Left lung (tissue), 10 donors: Measurements from ENCODE around the gene NBPF15. TPM values are rescaled to one million over a fixed set of nuclear protein-coding genes. Genes with fewer than 3 reads are reported as not detected.
"Not testable (repeated sequence)": the region's sequence is repeated elsewhere in the genome, so short reads cannot be mapped to it uniquely, and the experiment has no call there.

Source experiments
- ATAC-seq: fragments of 200-7000 bp; cut with Tn5 transposase; one replicate; pipeline ENCODE4 v1.9.1; 2020; ENCODE audit warnings: moderate library complexity
- DNase-seq, 4 donors: peaks; one replicate each; pipeline ENCODE4 v3.0.0-alpha.2; 2013 to 2020
- H3K27ac ChIP-seq, 2 donors: fragments of 200-600 bp; sonication (generic) in 1 of 2; one replicate each; pipeline versions ENCODE4 v1.5.0 to v1.8.0; 2020 to 2021
- H3K27me3 ChIP-seq, 2 donors: fragments of 200-600 bp; sonication (generic) in 1 of 2; one replicate each; pipeline versions ENCODE4 v1.5.0 to v1.8.0; 2020 to 2021
- H3K36me3 ChIP-seq, 2 donors: fragments of 200-600 bp; sonication (generic) in 1 of 2; one replicate each; pipeline versions ENCODE4 v1.5.0 to v1.8.0; 2020 to 2021
- H3K4me1 ChIP-seq, 2 donors: fragments of 200-600 bp; one replicate each; pipeline ENCODE4 v1.8.0; 2021
- H3K4me3 ChIP-seq, 2 donors: fragments of 200-600 bp; sonication (generic) in 1 of 2; one replicate each; pipeline versions ENCODE4 v1.5.0 to v1.8.0; 2020 to 2021; ENCODE audit warnings: mild to moderate bottlenecking in 1 of 2
- H3K9me3 ChIP-seq, 2 donors: fragments of 200-600 bp; sonication (generic) in 1 of 2; one replicate each; pipeline versions ENCODE4 v1.5.0 to v1.8.0; 2020 to 2021
- intact Hi-C, 2 donors: fragments of 100-400 bp; cut with DNase I; formaldehyde crosslinking; loops; one replicate each; pipeline versions ENCODE4 v1.11.2 to v1.14.2; 2022
- polyA plus RNA-seq, 6 donors: library from polyadenylated mRNA; unstranded; fragments of 120-200 nt; gene quantifications; one replicate each; pipeline ENCODE4 v1.2.1, GENCODE V29; 2013; ENCODE audit not compliant: insufficient read length in 6 of 6
- total RNA-seq, 2 donors: library from RNA; stranded (reverse); fragmentation: NEBNext Ultra II Directional; extraction: Animal tissue kit (Norgen Biotek cat#: 25700); gene quantifications; one replicate each; pipeline ENCODE4 v1.2.1, GENCODE V29; 2021
- donor health status: DM: no; HTN: yes; CAD: no.
- donor health status: DM: no; HTN: no; CAD: no.

NBPF15 gene
- total and polyA plus RNA-seq, 8 donors = 34.0 to 107 (median 94.9) TPM

DNA sequence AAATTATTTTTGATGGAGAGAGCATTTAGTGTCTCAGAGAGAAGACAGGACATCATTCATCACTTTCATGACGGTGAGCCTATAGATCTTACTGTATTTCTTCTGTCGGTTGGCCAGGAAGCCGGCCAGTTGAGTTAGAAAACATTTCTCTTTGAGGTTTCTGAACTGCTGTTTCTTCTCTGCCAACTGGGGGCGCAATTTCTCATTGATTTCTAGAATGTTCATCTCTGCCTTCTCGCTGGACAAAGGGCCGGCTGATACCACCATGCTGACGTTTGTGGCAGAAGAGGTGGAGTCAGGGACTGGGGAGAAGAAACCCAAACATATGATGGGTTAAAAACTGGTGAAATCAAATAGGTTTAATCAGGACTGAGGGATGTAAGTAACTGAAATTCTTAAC is 21.7 kb downstream of the NBPF15 start:
- H3K36me3 ChIP-seq, H3K27ac ChIP-seq, intact Hi-C loops, H3K9me3 ChIP-seq, DNase-seq, ATAC-seq, H3K27me3 ChIP-seq, H3K4me3 ChIP-seq, H3K4me1 ChIP-seq: not testable (repeated sequence)

DNA sequence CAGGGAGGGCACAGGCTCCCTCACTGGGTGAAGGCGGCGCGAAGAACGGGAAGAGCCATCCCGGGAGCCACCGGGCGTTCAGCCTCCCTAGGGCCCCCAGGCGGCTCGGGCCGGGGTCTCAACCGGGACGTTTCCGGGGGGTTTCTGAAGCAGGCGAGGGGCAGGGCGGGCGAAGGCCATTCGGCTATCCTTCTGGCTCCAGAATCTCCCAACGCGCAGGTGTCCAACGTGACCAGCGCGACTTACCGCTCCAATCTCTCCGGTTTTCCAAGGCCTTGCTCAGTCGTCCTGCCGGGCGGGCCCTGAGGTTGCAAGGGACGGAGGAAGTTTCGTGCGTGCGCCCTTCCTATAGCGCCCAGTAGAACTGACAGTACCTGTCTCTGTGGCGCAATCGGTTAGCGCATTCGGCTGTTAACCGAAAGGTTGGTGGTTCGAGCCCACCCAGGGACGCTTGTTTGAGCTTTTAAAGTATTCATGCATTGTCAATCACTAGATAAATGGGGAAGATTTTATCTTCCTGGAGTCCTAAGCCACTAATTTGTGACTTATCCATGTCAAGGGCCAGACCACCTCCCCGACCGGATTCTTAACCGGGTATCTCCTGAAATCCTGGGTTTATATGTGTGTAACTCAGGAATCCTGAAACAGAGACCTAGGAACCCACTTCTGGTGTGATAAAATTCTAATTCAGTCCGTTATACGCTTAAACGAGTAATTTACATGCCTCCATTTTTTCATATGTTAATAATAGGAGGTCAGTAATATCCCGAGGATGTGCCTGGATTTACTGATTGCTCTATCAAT is 42.4 kb downstream of the NBPF15 start:
- Histone ChIP-seq H3K27ac (peak overlapping the region; percentile 13 to 66), H3K4me3 (peak overlapping the region; percentile 15 to 39)
- H3K36me3 ChIP-seq, intact Hi-C loops, H3K4me1 ChIP-seq, ATAC-seq, H3K27me3 ChIP-seq, H3K9me3 ChIP-seq: not testable (repeated sequence)
- peak; percentile 14 to 82 (median 30) for DNase-seq

DNA sequence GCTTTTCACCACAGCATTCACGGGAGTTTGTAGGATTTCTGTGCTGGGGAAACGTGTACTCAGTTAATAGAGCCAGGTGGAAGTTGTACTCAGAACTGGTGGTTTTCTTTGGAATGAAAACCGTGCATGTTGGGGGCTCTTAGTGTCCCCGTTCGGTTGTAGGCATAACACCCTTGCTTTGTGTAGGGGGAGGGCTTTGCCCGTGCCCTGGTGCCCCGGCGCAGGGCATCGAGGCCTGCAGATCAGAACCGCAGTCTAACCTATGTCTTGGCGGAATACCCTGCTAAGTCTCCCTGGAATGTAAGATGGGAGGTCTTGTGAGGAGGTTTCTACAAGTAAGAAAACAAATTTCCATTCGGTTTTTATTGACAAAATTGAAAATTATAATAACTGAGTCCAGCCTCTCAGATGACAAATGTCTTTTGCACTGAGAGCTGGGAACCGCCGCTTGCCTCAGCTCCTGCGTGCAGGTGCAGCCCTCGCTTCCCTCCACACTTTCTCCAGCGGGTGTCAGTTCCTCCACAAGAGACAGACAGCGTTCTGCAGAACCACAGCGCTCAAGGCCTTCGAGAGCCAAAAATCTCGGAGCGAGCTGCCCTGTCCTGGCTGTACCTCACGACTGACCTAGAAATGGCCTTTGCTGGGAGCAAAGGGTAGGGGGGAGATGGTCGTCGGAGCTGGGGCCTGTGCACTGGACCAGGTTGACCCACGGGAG is 47.9 kb downstream of the NBPF15 start:
- peak overlapping the region; percentile 84 to 86 for H3K27ac ChIP-seq
- H3K4me1 ChIP-seq, H3K36me3 ChIP-seq, DNase-seq, H3K27me3 ChIP-seq, intact Hi-C loops, H3K9me3 ChIP-seq: not testable (repeated sequence)
- H3K4me3 ChIP-seq = peak overlapping the region; percentile 36 to 41
- peak; percentile 51 for ATAC-seq

DNA sequence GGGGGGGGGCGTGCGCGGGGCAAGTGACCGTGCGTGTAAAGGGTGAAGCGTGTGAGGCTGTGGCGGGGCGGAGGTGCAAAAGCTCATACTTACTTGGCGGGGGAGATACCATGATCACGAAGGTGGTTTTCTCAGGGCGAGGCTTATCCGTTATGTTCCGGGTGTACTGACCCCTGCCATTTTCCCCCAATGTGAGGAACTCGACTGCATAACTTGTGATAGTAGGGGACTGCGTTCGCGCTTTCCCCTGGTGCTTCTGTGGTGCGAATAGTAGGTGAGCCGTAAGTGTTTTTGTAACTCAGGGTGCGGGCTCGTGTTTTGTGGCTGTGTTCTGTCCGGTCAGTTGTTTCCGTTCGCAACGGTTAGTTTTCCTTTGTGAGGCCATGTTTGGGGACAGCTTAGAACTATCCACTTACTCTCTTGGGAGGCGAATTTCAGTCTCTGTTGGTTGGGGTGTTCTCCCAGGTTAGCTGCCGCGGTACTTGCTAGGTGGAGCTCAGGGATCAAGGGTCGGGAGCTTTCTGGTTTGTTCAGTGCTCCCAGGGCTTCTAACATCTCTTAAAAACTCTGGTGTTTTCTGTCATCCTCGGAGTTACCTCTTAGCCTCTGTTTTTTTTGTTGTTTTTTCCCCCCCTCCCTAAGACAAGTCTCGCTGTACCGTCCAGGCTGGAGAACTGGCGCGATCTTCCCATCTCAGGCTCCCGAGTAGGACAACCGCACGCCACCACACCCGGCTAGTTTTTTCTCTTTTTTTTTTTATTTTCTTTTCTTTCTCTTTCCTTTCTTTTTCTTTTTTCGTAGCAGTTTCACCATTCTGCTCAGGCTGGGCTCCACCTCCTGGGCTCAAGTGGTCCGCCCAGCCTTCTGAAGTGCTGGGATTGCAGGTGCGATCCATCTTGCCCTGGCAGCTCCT is 48.7 kb downstream of the NBPF15 start:
- intact Hi-C loops, H3K4me1 ChIP-seq, H3K27me3 ChIP-seq, H3K9me3 ChIP-seq, H3K36me3 ChIP-seq: not testable (repeated sequence)
- Histone ChIP-seq H3K27ac (peak overlapping the region; percentile 84 to 86), H3K4me3 (peak overlapping the region; percentile 36 to 41)
- ATAC-seq (peak; percentile 86), DNase-seq (peak; percentile 65 to 85 (median 77))

DNA sequence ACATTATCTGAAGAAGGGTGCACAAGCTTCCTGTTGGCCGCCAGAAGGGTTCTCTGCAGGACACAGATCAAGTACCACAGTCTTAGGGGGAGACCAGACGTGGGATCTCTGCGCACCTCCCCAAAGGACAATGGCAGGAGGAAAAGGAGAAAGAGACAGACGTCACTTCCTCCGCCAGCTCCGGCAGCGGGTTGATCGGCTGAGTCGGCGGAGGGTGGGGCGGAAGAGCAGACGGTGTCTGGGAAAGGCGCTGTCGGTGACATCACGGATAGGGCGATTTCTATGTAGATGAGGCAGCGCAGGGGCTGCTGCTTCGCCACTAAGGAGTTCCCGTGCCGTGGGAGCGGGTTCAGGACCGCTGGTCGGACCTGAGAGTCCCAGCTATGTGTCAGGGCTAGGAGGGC is 49.4 kb downstream of the NBPF15 start:
- peak; percentile 84 for ATAC-seq
- Histone ChIP-seq H3K4me3 (peak overlapping the region in 1 of 2 donors; percentile 36), H3K27ac (peak overlapping the region in 1 of 2 donors; percentile 84)
- intact Hi-C loops, H3K36me3 ChIP-seq, H3K9me3 ChIP-seq, H3K27me3 ChIP-seq, H3K4me1 ChIP-seq: not testable (repeated sequence)
- peak; percentile 29 to 87 (median 82) for DNase-seq

DNA sequence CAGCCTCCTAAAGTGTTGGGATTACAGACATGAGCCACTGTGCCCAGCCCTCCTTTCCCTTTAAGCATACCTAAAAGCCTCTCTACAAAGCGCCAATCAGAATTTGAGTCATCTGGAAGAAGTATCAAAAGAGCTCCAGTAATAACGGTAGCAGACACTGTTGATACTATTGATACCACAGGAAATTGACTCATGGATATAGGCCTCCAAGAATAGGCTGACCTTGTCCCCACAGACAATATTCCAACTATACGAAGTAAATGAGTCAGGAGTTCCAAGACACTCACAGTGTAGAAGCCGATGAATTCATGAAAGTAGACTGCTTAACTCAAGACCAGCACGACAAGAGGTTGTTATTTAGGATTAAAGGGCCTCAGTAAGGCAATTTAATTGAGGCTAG is 58.7 kb downstream of the NBPF15 start:
- H3K4me3 ChIP-seq, H3K4me1 ChIP-seq, intact Hi-C loops, H3K36me3 ChIP-seq, H3K27ac ChIP-seq, H3K27me3 ChIP-seq, H3K9me3 ChIP-seq, DNase-seq, ATAC-seq: not testable (repeated sequence)

DNA sequence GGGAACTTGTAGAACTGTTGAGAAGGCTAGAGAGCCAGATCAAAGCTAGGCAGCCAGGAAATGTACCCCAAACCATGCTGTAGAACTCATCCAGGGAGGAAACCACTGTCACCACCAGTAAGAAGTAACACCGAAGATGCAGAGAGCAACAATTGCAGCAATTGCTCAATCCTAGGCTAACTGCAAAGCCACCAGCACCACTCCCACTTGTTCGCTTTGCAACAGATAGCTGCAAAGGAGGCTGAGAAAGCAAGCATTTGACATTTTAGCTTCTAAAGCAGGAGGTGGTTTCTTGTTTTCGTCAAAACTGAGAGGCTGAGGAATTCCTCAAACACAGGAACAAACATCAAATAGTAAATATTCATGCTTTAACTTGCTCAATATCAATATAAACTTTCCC is 89.8 kb downstream of the NBPF15 start:
- H3K4me1 ChIP-seq, H3K36me3 ChIP-seq, intact Hi-C loops, H3K27me3 ChIP-seq, DNase-seq, H3K4me3 ChIP-seq, H3K27ac ChIP-seq, H3K9me3 ChIP-seq, ATAC-seq: not testable (repeated sequence)

Other genes starting within 250 kb of the NBPF15 start
- not detected for gene PPIAL4E, start 88.0 kb downstream of the NBPF15 start, total RNA-seq
- gene PPIAL4E, start 88.0 kb downstream of the NBPF15 start, polyA plus RNA-seq = under 1 TPM; 0.49 to 0.95 (median 0.86) TPM
- not detected for gene PPIAL4F, start 131.2 kb upstream of the NBPF15 start, total RNA-seq
- not detected for gene PPIAL4F, start 131.2 kb upstream of the NBPF15 start, polyA plus RNA-seq